HEK293 (cell line): ENCODE results near the gene UNC13A.

Experiments used
- CTCF ChIA-PET: fragments of 350-600 bp; formaldehyde crosslinking; extraction: SDS; loops from one replicate; lab custom pipeline; 2021; ENCODE audit warnings: antibody characterized with exemption; lab: Yijun Ruan, JAX
- POLR2A ChIA-PET: fragments of 300-600 bp; formaldehyde crosslinking; extraction: SDS; loops from one replicate; lab custom pipeline; 2020; ENCODE audit warnings: antibody characterized with exemption, inconsistent platforms; lab: Yijun Ruan, JAX
- H3K27ac ChIP-seq: fragments of 200-500 bp; sonication (Bioruptor generic); 2 replicates; pipeline ENCODE4 v1.5.1; 2014; ENCODE audit warnings: low read depth, low read length, control low read depth, inconsistent platforms; ENCODE audit errors: extremely low read depth
- H3K36me3 ChIP-seq, 2 experiments: fragments of 200-500 bp in 1 of 2; sonication (Bioruptor generic) in 1 of 2; 1 replicate in 1 of 2; 2 replicates in 1 of 2; pipeline ENCODE4 v1.5.1; 2014 to 2017; ENCODE audit warnings: inconsistent platforms in 2 of 2, low read length in 2 of 2; ENCODE audit not compliant: control insufficient read depth in 2 of 2, insufficient read depth in 1 of 2
- H3K4me1 ChIP-seq: fragments of 200-500 bp; sonication (Bioruptor generic); 2 replicates; pipeline ENCODE4 v1.5.1; 2014; ENCODE audit warnings: mild to moderate bottlenecking, low read length, inconsistent platforms; ENCODE audit not compliant: control insufficient read depth, insufficient read depth
- H3K4me3 ChIP-seq: 2 replicates; pipeline ENCODE4 v1.5.1; 2011; ENCODE audit warnings: low read depth, mild to moderate bottlenecking, control low read depth, low read length, moderate library complexity
- H3K9me3 ChIP-seq: fragments of 200-500 bp; sonication (Bioruptor generic); 2 replicates; pipeline ENCODE4 v1.5.1; 2014; ENCODE audit warnings: low read depth, low read length, inconsistent platforms; ENCODE audit not compliant: control insufficient read depth, insufficient read depth
- BCL11B ChIP-seq: fragments of 450-650 bp; formaldehyde crosslinking; IDR thresholded peaks from 2 replicates; pipeline ENCODE4 v1.5.1; 2016; ENCODE audit warnings: low read depth, missing biosample characterization, missing genetic modification characterization
- GFI1B ChIP-seq: fragments of 450-650 bp; formaldehyde crosslinking; IDR thresholded peaks from 2 replicates; pipeline ENCODE4 v1.5.1; 2016; ENCODE audit warnings: missing biosample characterization, missing genetic modification characterization
- KLF10 ChIP-seq: fragments of 450-650 bp; IDR thresholded peaks from 2 replicates; pipeline ENCODE4 v1.5.1; 2018; ENCODE audit warnings: missing biosample characterization, mild to moderate bottlenecking, missing genetic modification characterization
- KLF16 ChIP-seq: fragments of 450-650 bp; formaldehyde crosslinking; IDR thresholded peaks from 2 replicates; pipeline ENCODE4 v1.5.1; 2017; ENCODE audit warnings: missing biosample characterization, missing genetic modification characterization
- MZF1 ChIP-seq: fragments of 450-650 bp; formaldehyde crosslinking; IDR thresholded peaks from 2 replicates; pipeline ENCODE4 v1.5.1; 2017; ENCODE audit warnings: missing biosample characterization, missing genetic modification characterization, borderline replicate concordance
- OVOL3 ChIP-seq: fragments of 450-650 bp; formaldehyde crosslinking; IDR thresholded peaks from 2 replicates; pipeline ENCODE4 v1.5.1; 2016; ENCODE audit warnings: missing biosample characterization, missing genetic modification characterization
- SCRT1 ChIP-seq: fragments of 450-650 bp; formaldehyde crosslinking; IDR thresholded peaks from 2 replicates; pipeline ENCODE4 v1.5.1; 2016; ENCODE audit warnings: missing biosample characterization, missing genetic modification characterization, borderline replicate concordance
- SP7 ChIP-seq: fragments of 450-650 bp; formaldehyde crosslinking; IDR thresholded peaks from 2 replicates; pipeline ENCODE4 v1.5.1; 2016; ENCODE audit warnings: missing biosample characterization, missing genetic modification characterization
- YY1 ChIP-seq: fragments of 450-650 bp; formaldehyde crosslinking; IDR thresholded peaks from 2 replicates; pipeline ENCODE4 v1.5.1; 2018; ENCODE audit warnings: missing biosample characterization, missing genetic modification characterization
- ZBTB17 ChIP-seq: fragments of 450-650 bp; formaldehyde crosslinking; IDR thresholded peaks from 2 replicates; pipeline ENCODE4 v1.5.1; 2016; ENCODE audit warnings: missing biosample characterization, missing genetic modification characterization
- ZBTB20 ChIP-seq: fragments of 450-650 bp; formaldehyde crosslinking; IDR thresholded peaks from 2 replicates; pipeline ENCODE4 v1.5.1; 2016; ENCODE audit warnings: missing biosample characterization, missing genetic modification characterization
- ZBTB48 ChIP-seq: fragments of 450-650 bp; formaldehyde crosslinking; IDR thresholded peaks from 2 replicates; pipeline ENCODE4 v1.5.1; 2016; ENCODE audit warnings: missing biosample characterization, missing genetic modification characterization
- ZBTB8A ChIP-seq: fragments of 450-650 bp; formaldehyde crosslinking; IDR thresholded peaks from 2 replicates; pipeline ENCODE4 v1.5.1; 2016; ENCODE audit warnings: missing biosample characterization, missing genetic modification characterization
- ZNF112 ChIP-seq: fragments of 450-650 bp; formaldehyde crosslinking; IDR thresholded peaks from 2 replicates; pipeline ENCODE4 v1.5.0; 2017; ENCODE audit warnings: missing biosample characterization, missing genetic modification characterization
- ZNF114 ChIP-seq: fragments of 450-650 bp; formaldehyde crosslinking; IDR thresholded peaks from 2 replicates; pipeline ENCODE4 v1.5.0; 2017; ENCODE audit warnings: missing biosample characterization, missing genetic modification characterization
- ZNF16 ChIP-seq: fragments of 450-650 bp; formaldehyde crosslinking; IDR thresholded peaks from 2 replicates; pipeline ENCODE4 v1.5.1; 2016; ENCODE audit warnings: low read depth, missing biosample characterization, missing genetic modification characterization
- ZNF221 ChIP-seq: fragments of 450-650 bp; formaldehyde crosslinking; IDR thresholded peaks from 2 replicates; pipeline ENCODE4 v1.5.1; 2017; ENCODE audit warnings: missing biosample characterization, missing genetic modification characterization, borderline replicate concordance
- ZNF23 ChIP-seq: fragments of 450-650 bp; formaldehyde crosslinking; IDR thresholded peaks from 2 replicates; pipeline ENCODE4 v1.5.1; 2016; ENCODE audit warnings: missing biosample characterization, missing genetic modification characterization, borderline replicate concordance
- ZNF266 ChIP-seq: fragments of 450-650 bp; formaldehyde crosslinking; IDR thresholded peaks from 2 replicates; pipeline ENCODE4 v1.5.1; 2016; ENCODE audit warnings: missing biosample characterization, missing genetic modification characterization, low read depth
- ZNF302 ChIP-seq: fragments of 450-650 bp; formaldehyde crosslinking; IDR thresholded peaks from 2 replicates; pipeline ENCODE4 v1.5.1; 2016; ENCODE audit warnings: missing biosample characterization, missing genetic modification characterization, low read depth
- ZNF501 ChIP-seq: fragments of 450-650 bp; formaldehyde crosslinking; IDR thresholded peaks from 2 replicates; pipeline ENCODE4 v1.5.1; 2016; ENCODE audit warnings: missing biosample characterization, missing genetic modification characterization
- ZNF530 ChIP-seq: fragments of 450-650 bp; formaldehyde crosslinking; IDR thresholded peaks from 2 replicates; pipeline ENCODE4 v1.5.1; 2016; ENCODE audit warnings: low read depth, missing biosample characterization, missing genetic modification characterization
- ZNF549 ChIP-seq: fragments of 450-650 bp; IDR thresholded peaks from 2 replicates; pipeline ENCODE4 v1.5.1; 2018; ENCODE audit warnings: missing biosample characterization, missing genetic modification characterization, mild to moderate bottlenecking, inconsistent platforms, moderate library complexity
- ZNF555 ChIP-seq: fragments of 450-650 bp; formaldehyde crosslinking; conservative IDR thresholded peaks from 2 replicates; pipeline ENCODE4 v1.5.1; 2017; ENCODE audit warnings: missing biosample characterization, mild to moderate bottlenecking, missing genetic modification characterization, inconsistent platforms
- ZNF561 ChIP-seq: fragments of 450-650 bp; IDR thresholded peaks from 2 replicates; pipeline ENCODE4 v1.5.1; 2018; ENCODE audit warnings: missing biosample characterization, missing genetic modification characterization, borderline replicate concordance
- ZNF621 ChIP-seq: fragments of 450-650 bp; formaldehyde crosslinking; IDR thresholded peaks from 2 replicates; pipeline ENCODE4 v1.5.1; 2017; ENCODE audit warnings: missing biosample characterization, missing genetic modification characterization
- ZNF658 ChIP-seq: fragments of 450-650 bp; formaldehyde crosslinking; IDR thresholded peaks from 2 replicates; pipeline ENCODE4; 2016; ENCODE audit warnings: missing biosample characterization, missing genetic modification characterization
- ZNF792 ChIP-seq: fragments of 450-650 bp; formaldehyde crosslinking; IDR thresholded peaks from 2 replicates; pipeline ENCODE4 v1.5.1; 2016; ENCODE audit warnings: missing biosample characterization, missing genetic modification characterization
- TF ChIP-seq, protein P1 (sequence below): fragments of 450-650 bp; formaldehyde crosslinking; IDR thresholded peaks from 2 replicates; pipeline ENCODE4 v1.5.1; 2016; ENCODE audit warnings: missing biosample characterization, missing genetic modification characterization
- TF ChIP-seq, protein P2 (sequence below): fragments of 450-650 bp; formaldehyde crosslinking; IDR thresholded peaks from 2 replicates; pipeline ENCODE4 v1.5.1; 2016; ENCODE audit warnings: missing biosample characterization, missing genetic modification characterization, borderline replicate concordance
- TF ChIP-seq, protein P3 (sequence below): fragments of 450-650 bp; formaldehyde crosslinking; IDR thresholded peaks from 2 replicates; pipeline ENCODE4 v1.5.1; 2016; ENCODE audit warnings: missing biosample characterization, missing genetic modification characterization
- TF ChIP-seq, protein P4 (sequence below): fragments of 450-650 bp; formaldehyde crosslinking; IDR thresholded peaks from 2 replicates; pipeline ENCODE4 v1.5.1; 2016; ENCODE audit warnings: missing biosample characterization, missing genetic modification characterization

The UNC13A gene

DNA sequence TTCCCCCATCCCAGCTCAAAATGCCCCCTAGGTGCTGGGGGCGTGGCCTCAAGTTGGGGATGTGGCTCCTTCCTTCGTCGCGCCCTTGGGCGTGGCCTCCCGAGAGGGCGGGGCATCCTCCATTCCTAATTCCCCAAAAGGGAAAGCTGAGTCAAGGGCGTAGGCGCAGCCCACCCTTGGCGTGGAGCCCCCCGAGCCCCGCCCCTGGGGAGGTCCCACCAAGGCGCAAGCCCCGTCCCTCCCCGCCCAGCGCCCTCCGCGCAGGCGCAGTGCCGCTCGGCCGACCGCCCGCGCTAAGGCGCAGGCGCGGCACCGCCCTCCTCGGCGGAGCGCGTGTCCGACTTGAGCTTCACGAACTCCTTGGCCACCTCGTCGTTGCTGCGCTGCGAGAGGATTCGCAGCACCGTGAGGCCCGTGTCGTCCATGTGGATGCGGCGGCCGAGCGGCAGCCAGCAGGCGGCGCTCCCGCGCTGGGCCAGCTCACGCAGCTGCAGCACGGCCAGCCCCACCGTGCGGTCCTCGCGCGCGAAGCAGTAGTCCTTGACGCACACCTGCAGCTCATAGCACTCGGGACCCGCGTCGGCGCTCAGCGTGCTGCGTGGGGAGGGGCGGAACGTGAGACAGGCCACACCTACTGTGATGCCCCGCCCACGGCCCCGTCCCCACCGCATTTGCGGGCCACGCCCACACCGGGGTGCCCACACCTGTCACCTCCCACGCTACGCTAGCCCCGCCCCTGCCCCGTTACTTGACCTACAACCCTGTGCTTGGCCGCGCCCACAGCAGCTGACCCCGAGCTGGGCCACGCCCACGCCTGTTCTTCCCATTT is 82.2 kb downstream of the UNC13A start:
- H3K27ac ChIP-seq = peak overlapping the region; percentile 78; the same call in 1 of the 2 replicates
- no peaks in the 10 kb centered on the region for H3K4me1 ChIP-seq
- H3K4me3 ChIP-seq = peak overlapping the region; percentile 43
- ChIA-PET POLR2A (interaction anchor here (0.5 to 2.7 kb wide), 16 partner anchors 26 to 807 kb away, joined by 3 to 12 read pairs (median 4); partner anchors contain the start of genes MAP1S, MVB12A, RPL18A and SLC27A1), CTCF (interaction anchor here (0.6 to 3.7 kb wide), 26 partner anchors 11 to 613 kb away, joined by 3 to 31 read pairs (median 4); partner anchors contain the start of gene MAP1S)
- H3K36me3 ChIP-seq = no peaks in the 10 kb centered on the region
- no peaks in the 10 kb centered on the region for H3K9me3 ChIP-seq
- TF ChIP-seq MZF1 (tag by site-specific recombination) (no peak), KLF10 (peak; percentile 80), OVOL3 (tag by site-specific recombination) (peak; percentile 99), SCRT1 (peak; percentile 54; the same call in 1 of the 2 replicates), ZNF266 (tag by site-specific recombination) (no peak), KLF16 (tag by site-specific recombination) (peak; percentile 95), ZNF549 (no peak), ZBTB20 (tag by site-specific recombination) (peak; percentile 60; the same call in 1 of the 2 replicates), GFI1B (tag by site-specific recombination) (no peak), ZNF221 (tag by site-specific recombination) (no peak), ZNF530 (tag by site-specific recombination) (no peak), ZBTB8A (tag by site-specific recombination) (peak; percentile 57; the same call in 1 of the 2 replicates), ZBTB48 (tag by site-specific recombination) (no peak), ZNF114 (tag by site-specific recombination) (no peak), ZNF621 (tag by site-specific recombination) (no peak), ZNF561 (tag by site-specific recombination) (peak; percentile 85), ZNF16 (tag by site-specific recombination) (no peak), SP7 (peak; percentile 81), ZNF23 (tag by site-specific recombination) (no peak), ZNF658 (tag by site-specific recombination) (no peak), YY1 (tag by site-specific recombination) (0 out of 2 replicates have a peak, but pooled peaks have one; percentile 41), ZNF112 (tag by site-specific recombination) (no peak), ZNF555 (no peak), ZNF792 (no peak; the same call in 1 of the 2 replicates), ZNF302 (tag by site-specific recombination) (no peak), ZNF501 (tag by site-specific recombination) (peak; percentile 75; the same call in 1 of the 2 replicates), BCL11B (no peak; the same call in 1 of the 2 replicates), ZBTB17 (tag by site-specific recombination) (peak; percentile 88)
- TF ChIP-seq, protein P1, sequence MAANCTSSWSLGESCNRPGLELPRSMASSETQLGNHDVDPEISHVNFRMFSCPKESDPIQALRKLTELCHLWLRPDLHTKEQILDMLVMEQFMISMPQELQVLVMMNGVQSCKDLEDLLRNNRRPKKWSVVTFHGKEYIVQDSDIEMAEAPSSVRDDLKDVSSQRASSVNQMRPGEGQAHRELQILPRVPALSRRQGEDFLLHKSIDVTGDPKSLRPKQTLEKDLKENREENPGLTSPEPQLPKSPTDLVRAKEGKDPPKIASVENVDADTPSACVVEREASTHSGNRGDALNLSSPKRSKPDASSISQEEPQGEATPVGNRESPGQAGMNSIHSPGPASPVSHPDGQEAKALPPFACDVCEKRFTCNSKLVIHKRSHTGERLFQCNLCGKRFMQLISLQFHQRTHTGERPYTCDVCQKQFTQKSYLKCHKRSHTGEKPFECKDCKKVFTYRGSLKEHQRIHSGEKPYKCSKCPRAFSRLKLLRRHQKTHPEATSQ (tag by site-specific recombination) = 0 out of 2 replicates have a peak, but pooled peaks have one; percentile 91
- TF ChIP-seq, protein P2, sequence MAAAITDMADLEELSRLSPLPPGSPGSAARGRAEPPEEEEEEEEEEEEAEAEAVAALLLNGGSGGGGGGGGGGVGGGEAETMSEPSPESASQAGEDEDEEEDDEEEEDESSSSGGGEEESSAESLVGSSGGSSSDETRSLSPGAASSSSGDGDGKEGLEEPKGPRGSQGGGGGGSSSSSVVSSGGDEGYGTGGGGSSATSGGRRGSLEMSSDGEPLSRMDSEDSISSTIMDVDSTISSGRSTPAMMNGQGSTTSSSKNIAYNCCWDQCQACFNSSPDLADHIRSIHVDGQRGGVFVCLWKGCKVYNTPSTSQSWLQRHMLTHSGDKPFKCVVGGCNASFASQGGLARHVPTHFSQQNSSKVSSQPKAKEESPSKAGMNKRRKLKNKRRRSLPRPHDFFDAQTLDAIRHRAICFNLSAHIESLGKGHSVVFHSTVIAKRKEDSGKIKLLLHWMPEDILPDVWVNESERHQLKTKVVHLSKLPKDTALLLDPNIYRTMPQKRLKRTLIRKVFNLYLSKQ = no peak
- TF ChIP-seq, protein P3, sequence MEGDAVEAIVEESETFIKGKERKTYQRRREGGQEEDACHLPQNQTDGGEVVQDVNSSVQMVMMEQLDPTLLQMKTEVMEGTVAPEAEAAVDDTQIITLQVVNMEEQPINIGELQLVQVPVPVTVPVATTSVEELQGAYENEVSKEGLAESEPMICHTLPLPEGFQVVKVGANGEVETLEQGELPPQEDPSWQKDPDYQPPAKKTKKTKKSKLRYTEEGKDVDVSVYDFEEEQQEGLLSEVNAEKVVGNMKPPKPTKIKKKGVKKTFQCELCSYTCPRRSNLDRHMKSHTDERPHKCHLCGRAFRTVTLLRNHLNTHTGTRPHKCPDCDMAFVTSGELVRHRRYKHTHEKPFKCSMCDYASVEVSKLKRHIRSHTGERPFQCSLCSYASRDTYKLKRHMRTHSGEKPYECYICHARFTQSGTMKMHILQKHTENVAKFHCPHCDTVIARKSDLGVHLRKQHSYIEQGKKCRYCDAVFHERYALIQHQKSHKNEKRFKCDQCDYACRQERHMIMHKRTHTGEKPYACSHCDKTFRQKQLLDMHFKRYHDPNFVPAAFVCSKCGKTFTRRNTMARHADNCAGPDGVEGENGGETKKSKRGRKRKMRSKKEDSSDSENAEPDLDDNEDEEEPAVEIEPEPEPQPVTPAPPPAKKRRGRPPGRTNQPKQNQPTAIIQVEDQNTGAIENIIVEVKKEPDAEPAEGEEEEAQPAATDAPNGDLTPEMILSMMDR (tag by site-specific recombination) = peak; percentile 98
- TF ChIP-seq, protein P4, sequence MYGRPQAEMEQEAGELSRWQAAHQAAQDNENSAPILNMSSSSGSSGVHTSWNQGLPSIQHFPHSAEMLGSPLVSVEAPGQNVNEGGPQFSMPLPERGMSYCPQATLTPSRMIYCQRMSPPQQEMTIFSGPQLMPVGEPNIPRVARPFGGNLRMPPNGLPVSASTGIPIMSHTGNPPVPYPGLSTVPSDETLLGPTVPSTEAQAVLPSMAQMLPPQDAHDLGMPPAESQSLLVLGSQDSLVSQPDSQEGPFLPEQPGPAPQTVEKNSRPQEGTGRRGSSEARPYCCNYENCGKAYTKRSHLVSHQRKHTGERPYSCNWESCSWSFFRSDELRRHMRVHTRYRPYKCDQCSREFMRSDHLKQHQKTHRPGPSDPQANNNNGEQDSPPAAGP (tag by site-specific recombination) = peak; percentile 85; the same call in 1 of the 2 replicates
